ENCODE data around the gene MORC1. TPM values are rescaled to one million over a fixed set of nuclear protein-coding genes. Genes with fewer than 3 reads are reported as not detected.
"Not testable (repeated sequence)": the region's sequence is repeated elsewhere in the genome, so short reads cannot be mapped to it uniquely, and the experiment has no call there.

MORC1 gene, protein sequence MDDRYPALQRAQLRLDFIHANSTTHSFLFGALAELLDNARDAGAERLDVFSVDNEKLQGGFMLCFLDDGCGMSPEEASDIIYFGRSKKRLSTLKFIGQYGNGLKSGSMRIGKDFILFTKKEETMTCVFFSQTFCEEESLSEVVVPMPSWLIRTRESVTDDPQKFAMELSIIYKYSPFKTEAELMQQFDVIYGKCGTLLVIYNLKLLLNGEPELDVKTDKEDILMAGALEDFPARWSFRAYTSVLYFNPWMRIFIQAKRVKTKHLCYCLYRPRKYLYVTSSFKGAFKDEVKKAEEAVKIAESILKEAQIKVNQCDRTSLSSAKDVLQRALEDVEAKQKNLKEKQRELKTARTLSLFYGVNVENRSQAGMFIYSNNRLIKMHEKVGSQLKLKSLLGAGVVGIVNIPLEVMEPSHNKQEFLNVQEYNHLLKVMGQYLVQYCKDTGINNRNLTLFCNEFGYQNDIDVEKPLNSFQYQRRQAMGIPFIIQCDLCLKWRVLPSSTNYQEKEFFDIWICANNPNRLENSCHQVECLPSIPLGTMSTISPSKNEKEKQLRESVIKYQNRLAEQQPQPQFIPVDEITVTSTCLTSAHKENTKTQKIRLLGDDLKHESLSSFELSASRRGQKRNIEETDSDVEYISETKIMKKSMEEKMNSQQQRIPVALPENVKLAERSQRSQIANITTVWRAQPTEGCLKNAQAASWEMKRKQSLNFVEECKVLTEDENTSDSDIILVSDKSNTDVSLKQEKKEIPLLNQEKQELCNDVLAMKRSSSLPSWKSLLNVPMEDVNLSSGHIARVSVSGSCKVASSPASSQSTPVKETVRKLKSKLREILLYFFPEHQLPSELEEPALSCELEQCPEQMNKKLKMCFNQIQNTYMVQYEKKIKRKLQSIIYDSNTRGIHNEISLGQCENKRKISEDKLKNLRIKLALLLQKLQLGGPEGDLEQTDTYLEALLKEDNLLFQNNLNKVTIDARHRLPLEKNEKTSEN
- total RNA-seq (2014; rRNA removed; shearing (Covaris generic)), result 0.11 TPM in 1 of 2 replicates, not detected in the other
- polyA plus RNA-seq (2015; cell fraction: cytosol; rRNA removed), result not detected in 2 replicates
- polyA plus RNA-seq (2015; cell fraction: nucleus; rRNA removed), result not detected in 2 replicates

DNA sequence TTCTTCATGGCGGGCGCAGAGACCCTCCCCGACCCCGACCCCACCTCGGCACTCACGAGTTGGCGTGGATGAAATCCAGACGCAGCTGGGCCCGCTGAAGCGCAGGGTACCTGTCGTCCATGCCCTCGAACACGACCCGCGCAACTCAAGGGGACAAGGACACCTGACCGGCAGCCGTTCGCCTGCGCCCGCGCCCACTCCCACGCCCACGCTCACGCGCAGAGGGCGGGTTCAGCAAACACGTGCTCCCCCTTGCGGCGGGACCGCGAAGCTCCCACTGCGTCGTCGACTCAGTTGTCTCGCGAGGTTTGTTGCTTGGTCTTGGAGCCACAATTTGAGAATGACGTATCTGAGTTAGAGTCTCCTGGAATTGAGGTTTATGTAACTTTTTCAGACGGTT, at the start of gene MORC1:
Gene MORC1 (minus strand): TSS at position 196 of the 400 bp plus-strand sequence. CDS start 75 bp downstream, at position 121.
- DNase-seq (ENCODE audit: low read depth), result no peak

DNA sequence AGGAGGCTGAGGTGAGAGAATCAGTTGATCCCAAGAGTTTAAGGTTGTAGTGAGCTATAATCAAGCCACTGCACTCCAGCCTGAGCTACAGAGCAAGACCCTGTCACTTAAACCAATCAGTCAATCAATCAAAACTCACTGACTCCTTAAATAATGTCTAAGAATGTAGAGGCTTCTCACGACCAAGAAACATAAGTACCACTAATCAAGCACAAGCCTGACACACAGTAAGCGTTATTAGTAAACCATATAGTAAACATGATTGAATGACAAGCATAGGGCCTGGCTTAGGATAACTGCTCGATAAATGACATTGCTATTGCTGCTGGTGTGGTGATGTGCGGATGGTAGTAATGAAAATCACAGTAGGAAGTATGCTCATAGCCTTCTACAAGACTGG, 48.0 kb upstream of the MORC1 start:
- DNase-seq (ENCODE audit: low read depth), result no peak

DNA sequence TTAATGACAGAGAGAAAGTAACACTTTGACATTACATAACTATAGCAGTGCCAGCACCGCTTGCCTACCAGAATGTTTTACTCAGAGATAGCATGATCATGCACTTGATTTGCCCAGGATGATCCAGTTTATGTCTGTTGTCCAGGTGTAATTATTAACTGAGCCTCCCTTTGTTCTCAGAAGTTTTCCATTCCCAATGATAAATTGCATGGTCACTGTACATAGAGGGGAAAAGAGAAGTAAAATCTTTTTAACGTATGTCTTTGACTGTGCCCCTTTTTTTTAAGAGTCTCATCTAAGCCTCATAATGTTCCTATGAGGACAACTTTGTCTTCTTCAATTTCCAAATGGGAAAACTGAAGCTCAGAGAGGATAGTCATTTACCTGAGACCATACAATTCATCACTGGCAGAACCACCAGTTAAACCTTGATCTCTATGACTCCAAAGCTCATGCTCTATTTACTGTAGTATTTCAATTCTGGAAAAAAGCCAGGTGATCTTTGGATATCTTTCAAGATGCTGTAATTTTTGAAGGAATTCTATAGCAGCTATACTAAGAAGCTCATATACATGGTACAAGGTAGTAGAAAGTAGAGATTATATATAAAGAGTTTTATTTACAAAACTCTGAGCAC, 43.7 kb upstream of the MORC1 start:
- DNase-seq (ENCODE audit: low read depth), result no peak

DNA sequence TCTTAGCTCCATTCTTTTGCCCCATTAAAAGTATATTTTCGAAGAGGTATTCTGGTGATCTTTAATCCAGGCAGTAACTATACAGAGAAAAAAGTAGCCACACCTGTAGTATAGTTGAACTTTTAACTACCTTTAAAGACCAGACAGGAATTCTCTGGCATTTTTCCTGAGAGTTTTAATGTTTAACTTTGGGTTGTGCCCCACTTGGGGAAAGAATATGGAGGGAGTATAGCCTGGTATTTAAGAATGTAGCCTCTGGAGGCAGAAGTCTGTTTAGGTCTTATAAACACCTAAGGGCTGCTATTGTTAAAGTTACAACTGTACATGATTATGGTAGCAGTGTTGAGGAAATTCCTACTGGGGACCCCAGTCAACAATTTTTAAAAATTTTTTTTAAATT, 37.9 kb upstream of the MORC1 start:
- DNase-seq (ENCODE audit: low read depth), result no peak

DNA sequence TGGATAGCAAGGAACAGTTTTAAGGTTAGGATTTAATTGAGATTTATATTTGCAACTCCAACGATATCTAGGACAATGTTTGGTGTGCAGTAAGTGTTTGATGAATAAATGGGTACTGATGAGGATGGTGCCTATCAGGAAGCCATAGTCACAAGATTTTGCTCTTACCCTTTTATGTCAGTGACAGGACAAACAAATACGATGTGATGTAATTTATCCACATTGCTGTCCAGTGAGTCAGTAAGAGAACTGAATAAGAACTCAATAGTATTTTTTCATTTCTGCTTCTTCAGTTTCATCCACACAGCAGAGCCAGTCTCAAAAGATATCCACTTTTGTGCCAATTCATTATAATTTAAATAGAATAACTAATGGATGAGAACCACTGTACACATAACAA, 37.0 kb upstream of the MORC1 start:
- DNase-seq (ENCODE audit: low read depth), result peak; percentile 33

DNA sequence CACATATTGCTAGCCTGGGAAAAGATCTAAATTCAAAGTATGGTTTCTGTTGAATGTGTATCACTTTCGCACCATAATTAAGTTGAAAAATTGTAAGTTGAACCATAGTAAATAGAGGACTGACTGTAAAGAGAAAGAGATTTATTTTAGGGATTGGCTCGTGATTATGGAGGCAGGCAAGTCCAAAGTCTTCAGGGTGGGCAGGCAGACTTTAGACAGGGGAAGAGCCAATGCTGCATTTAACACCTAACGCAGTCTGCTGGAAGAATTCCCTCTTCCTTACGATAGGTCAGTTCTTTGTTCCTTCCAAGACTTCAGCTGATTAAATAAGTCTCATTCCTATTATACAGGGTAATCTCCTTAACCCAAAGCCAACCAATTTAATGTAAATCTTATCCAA, 34.4 kb upstream of the MORC1 start:
- no peak for DNase-seq (ENCODE audit: low read depth)

DNA sequence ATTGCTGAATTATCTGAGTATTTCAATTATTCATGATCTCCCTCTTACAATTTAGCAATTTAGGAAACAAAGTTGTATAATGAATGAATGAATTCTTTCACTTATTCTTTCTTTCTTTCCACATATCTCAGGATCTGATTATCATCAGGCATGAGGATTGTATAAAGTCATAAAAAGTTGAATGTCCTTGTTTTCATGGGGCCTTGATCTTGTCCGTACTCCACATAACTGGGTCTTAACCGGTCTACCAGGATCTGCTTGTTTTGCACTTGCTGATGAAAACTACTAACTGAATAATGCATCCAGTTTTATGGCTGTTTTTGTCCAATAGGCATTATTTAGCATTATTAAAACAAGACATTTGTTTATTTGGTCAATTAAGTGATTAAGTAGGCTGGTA, 31.1 kb upstream of the MORC1 start:
- no peak for DNase-seq (ENCODE audit: low read depth)

DNA sequence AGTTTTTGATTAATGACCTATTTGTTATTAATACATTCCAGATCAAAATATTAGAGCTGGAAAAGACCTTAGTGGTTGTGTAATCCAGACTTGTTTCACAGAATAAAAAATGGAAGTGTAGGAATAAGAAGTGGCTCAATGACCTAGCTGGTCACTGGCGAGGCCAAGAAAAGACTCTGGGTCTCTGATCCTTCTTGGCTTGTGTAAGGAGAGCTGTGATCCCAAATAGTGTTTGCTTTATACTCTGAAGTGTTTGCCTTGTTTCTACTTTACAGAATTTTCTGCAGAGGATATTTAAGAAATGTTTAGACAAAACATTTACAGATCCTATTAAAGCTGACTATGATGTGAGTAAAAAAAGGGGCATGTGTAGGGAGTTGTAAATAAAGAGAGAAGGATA, 25.7 kb upstream of the MORC1 start:
- no peak for DNase-seq (ENCODE audit: low read depth)

DNA sequence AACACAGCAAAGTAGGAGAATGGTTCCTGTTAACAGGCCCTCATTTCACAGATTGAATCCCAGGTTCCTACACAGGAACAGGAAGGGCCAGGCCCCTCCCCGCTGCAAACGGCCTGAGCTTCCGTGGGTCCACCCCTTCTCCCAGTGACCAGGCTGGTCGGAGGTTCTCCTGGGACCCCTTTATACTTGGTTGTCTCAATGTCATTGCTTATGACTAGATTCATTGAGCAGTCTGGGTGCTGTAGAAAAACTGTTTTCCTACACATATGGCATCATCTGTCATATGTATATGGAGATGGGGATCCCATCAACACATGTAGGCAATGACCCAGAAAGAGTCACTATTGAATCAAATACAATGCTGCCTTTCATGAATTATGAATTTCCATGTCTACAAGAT, 22.4 kb upstream of the MORC1 start:
- no peak for DNase-seq (ENCODE audit: low read depth)

DNA sequence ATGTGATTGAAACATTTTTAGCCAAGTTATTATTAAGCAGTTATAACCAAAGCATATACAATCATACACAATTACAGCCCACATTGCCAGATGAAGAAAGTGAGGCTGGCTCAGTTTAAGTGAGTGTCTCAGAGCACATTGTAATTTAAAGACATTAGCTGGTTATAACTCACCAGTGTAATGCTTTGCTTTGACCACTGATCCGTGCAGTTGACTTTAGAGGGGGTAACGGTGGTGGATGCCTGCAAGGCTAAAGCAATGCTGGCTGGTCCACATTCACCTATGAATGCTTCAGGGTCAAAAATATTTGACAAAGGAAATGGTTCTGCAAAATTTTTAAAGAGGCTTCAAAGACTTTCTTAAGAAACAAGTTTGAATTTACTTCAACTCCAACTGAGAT, 19.8 kb upstream of the MORC1 start:
- no peak for DNase-seq (ENCODE audit: low read depth)

DNA sequence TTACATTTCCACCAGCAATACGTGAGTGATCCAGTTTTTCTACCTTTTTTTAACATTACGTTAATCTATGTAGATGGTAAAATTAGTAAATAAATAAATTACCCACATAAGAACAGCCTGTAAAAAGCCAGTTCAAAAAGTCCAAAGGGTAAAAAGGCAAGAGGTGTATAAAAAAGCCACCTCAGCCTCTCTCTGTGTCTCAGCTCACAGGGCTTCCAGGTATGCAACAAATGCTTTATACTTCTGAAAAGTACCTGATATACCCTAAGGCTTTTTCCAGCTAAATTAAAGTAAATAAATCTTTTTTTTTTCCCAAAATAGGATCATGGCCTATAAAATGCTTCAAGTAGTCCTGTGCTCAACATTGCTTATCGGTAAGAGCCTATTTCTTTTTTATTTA, 18.6 kb upstream of the MORC1 start, which contains the start of gene C3orf85:
Gene C3orf85 (plus strand): TSS at position 197 of the 400 bp plus-strand sequence. CDS start 129 bp downstream, at position 326.
- no peak for DNase-seq (ENCODE audit: low read depth)

DNA sequence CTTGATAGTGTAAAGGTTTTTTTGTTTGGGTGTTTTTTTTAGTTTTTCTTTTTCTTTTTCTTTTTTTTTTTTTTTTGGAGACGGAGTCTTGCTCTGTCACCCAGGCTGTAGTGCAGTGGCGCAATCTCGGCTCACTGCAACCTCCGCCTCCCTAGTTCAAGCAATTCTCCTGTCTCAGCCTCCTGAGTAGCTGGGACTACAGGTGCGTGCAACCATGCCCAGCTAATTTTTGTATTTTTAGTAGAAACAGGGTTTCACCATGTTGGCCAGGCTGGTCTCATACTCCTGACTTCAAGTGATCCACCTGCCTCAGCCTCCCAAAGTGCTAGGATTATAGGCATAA, 15.5 kb upstream of the MORC1 start:
- not testable (repeated sequence) for DNase-seq (ENCODE audit: low read depth)

DNA sequence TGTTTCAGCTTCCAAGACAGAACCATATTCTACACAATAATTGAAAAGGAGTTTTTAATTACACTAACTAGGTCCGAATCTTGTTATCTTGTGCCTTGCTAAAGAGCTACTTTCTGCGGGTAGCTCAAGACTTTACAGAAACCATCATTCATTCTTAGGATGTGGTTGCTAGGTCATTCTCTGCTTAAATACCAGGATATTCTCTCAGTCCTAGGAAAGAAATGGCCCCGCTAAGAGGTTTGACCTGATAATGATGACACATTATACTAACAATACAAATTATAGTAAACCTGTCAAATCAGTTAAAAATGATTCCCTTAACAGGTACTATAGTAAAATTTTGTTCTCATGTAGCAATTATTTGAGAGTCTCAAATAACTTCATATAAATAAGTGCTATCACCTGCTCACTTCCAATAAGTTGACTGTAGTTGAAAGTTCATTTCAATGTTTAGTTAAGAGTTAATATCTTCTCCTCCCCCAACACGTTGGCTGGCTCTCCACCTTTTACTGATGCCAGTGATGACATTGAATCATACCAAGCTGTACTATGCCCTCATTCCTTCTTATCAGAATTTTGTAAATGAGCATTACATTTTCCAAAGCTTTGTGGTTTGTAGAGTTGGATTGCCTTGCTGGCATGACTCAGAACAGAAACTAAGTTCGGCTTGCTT, 15.0 kb upstream of the MORC1 start:
- peak; percentile 84 for DNase-seq (ENCODE audit: low read depth)

DNA sequence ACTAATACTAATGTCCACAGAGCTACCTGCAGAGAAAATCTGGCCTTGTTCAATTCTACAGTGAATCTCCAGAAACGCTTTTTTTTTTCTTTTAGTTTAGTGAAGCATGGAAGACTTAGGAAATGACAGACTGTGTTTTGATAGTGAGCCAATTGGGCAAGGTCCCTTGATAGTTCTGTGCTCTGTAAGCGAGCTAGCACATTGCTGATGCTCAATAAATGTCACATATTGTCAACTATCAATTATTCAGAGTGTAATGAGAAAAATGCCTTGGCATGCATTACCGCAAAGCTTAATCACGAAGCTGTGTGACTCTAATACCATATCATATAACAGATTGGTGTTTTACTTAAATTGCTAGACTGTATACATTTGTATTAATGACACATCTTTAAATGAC, 13.3 kb upstream of the MORC1 start:
- no peak for DNase-seq (ENCODE audit: low read depth)

DNA sequence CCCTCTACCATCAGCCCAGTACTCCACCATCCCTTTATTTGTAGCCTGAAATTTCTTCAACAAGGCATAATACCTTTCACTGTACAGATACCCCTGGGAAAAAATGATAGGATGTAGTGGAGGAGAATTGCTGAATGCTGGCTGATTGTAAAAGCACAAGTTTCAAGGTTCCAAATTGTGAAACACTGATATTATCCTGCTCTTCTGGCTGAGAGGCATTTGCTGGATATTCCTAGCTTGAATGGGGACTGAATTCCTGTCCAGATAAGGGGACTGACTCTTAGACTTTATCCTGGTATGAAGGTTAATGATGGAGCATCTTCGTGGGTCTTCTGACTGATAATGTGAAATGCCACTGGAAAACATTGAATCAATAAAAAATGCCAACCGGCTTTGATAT, 9.6 kb upstream of the MORC1 start:
- no peak for DNase-seq (ENCODE audit: low read depth)

DNA sequence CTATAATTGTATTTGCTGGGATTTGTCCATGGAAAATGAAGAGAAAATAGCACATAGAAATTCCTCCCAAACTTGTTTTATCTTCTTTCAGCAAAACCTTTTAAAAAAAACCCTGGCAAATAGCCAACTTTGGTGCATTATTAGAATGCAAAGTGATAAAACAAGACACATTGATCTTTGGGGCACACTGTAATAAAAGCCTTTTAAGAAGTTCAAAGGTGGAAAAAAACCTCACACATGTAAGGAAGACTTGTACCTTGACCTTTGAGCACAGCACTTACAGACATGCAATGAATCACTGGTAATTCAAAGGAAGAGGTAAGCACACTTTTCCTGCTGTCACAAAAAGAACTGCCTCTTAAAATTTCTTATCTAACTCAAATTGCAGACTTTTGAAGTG, 8.0 kb upstream of the MORC1 start:
- DNase-seq (ENCODE audit: low read depth), result no peak

DNA sequence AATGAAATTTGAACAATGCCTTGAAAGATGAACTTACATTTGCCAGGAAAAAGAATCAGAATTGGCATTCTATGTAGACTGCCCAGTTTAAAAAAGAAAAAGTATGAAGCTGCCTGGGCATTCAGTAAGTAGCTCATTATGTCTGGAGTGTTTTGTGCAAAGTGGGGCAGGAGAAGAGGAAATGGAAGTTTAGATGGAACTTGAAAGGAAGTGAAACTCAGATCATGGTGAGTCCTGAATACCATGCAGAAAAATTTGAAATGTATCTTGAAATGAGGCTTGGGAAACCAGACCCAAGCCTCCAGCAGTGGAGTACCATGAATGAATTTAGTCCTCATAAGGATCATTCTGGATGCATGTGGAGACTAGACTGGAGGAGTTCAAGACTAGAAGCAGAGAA, 4.8 kb upstream of the MORC1 start:
- no peak for DNase-seq (ENCODE audit: low read depth)

DNA sequence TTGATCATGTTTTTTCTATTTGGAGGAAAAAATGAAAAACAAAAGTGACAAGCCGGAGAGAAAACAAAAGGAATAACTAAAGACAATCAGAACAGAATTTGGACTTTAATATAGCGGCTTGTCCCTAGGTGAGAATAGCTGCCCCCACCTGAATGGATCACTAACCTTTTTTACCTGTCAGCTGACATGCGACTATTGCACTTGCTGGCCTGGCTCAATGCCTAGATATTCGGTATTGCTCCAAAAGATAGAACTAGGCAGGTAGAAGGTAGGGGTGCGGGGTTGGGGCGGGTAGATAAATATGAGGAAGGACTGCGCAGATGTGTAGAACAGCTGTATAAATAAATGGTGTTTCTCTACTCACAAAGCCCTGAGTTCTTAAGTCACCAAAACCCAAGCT, 650 bp upstream of the MORC1 start:
- no peak for DNase-seq (ENCODE audit: low read depth)

DNA sequence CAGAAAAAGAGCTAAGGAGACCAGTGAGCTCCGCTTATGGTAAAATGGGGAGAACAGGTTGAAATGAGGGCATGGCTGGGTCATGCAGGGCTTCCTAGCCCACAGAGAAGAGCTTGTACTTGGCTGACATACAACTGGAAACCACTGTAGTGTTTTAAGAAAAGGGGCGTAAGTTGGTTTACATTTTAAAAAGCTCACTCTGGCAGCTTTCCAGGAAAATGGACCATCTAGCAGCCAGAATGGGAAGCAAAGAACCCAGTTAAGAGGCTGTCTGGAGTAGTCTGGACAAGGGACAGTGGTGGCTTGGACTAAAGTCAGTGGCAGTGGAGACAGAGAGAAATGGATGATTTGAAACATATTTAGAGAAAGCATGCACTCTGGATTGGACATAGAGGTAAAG, 1.9 kb downstream of the MORC1 start:
- no peak for DNase-seq (ENCODE audit: low read depth)

DNA sequence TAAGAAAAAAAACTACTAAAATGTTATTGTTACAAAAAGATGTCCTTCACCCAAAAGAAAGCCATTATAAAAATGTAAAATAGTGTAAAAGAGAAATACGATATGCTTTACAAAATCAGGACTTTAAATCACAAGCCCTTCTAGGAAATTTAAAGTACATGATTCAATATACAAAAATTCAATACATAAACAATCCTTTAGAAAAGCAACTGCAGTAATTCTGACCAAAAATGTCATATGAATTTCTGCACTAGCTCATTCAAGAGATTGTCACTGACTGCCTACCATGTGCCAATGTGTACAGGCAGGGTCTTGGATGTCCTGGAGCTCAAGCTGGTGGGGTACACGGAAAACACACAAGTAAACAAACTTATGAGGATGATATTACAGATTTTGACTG, 2.5 kb downstream of the MORC1 start:
- DNase-seq (ENCODE audit: low read depth), result no peak

DNA sequence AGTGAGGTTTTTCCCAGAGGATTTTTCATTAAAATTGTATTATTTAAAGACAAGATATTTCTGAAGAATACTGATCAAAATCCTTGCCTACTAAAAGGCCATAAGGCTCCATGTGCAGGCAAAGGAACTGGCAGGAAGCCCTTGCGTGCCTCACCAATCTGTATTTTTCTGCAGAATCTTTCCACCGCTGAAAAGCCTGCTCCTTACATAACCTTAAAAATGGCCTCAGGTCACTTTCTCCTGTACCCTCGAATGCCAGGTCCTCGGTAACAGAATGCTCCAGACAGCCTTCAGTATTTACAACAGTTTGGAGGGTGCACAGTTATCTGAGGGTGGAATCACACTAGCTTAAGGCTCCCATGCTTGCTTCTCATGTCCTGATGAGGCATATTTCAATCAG, 3.2 kb downstream of the MORC1 start:
- no peak for DNase-seq (ENCODE audit: low read depth)
